HG02610 (cell line): ENCODE measurements around the gene JAKMIP2.
"Not testable (repeated sequence)": the region's sequence is repeated elsewhere in the genome, so short reads cannot be mapped to it uniquely, and the experiment has no call there.

Experiments used
- ATAC-seq: cut with Tn5 transposase; IDR thresholded peaks from one replicate; pipeline ENCODE4 v1.9.1; 2021; ENCODE audit warnings: mild to moderate bottlenecking, moderate library complexity; ENCODE audit not compliant: unreplicated experiment

JAKMIP2 gene

DNA sequence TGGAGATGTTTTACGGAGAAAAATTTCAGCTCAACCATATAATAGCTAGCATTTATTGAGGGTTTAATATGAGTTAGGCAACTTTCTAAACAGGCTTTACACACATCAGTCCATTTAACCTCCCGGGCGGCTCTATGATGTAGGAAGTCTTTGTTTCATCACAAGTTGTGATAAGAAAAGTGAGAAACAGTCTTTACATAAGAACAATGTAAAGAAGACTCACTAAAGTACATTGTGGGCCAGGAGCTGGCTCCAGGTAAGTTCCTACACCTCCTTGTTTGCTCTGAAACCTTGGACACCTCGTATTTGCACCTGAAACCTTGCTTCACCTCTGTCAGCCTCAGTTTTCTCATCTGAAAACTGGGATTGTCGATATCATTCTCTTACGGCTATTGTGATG lies 116.1 kb downstream of the JAKMIP2 start:
- ATAC-seq, result no peak

DNA sequence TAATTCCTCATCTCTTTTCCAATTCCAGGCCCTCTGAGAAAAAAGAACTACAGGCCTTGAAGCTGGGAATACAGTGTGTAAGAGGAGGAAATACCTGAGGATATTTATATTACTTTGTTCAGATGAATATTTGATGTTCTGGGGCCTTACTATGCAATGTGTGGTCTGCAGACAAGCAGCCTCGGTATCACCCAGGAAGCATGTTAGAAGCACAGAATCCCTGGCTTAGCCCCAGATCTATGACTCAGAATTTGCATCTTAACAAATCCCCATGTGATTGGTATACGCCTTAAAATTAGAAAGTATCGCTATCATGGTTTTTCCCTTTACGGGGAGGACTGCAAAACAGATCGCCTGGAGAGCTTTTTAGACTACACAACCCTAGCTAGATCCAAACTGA lies 121.0 kb downstream of the JAKMIP2 start:
- no peak for ATAC-seq

DNA sequence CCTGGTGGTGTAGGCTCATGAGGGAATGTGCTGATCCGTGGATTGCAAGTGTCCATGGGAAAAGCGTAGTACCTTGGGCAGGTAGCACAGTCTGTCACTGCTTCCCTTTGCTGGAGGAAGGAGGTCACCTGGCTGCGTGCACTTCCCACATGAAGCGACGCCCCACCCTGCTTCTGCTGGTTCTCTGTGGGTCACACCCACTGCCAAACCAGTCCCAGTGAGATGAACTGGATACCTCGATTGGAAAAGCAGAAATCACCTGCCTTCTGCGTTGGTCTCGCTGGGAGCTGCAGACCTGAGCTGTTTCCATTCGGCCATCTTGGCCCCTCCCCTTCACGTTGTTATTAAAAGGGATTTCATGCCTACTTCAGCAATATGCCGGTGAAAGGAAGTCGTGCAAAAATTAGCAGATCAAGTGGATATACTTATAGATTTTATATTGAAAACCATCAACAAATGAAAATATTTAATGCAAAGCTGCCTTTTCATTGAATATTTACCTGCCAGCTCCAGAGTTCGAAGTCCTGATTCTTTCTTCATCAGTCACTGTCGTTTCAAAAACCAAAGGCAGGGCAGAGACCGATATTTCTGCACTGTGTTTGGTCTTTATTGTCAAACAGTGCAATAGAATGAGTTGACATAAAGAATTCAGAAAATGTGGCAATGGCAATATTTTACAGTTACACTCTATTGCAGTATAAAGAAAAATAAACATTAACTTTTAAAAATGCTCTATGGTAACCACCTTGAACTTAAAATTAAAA lies 123.2 kb downstream of the JAKMIP2 start:
- no peak for ATAC-seq

DNA sequence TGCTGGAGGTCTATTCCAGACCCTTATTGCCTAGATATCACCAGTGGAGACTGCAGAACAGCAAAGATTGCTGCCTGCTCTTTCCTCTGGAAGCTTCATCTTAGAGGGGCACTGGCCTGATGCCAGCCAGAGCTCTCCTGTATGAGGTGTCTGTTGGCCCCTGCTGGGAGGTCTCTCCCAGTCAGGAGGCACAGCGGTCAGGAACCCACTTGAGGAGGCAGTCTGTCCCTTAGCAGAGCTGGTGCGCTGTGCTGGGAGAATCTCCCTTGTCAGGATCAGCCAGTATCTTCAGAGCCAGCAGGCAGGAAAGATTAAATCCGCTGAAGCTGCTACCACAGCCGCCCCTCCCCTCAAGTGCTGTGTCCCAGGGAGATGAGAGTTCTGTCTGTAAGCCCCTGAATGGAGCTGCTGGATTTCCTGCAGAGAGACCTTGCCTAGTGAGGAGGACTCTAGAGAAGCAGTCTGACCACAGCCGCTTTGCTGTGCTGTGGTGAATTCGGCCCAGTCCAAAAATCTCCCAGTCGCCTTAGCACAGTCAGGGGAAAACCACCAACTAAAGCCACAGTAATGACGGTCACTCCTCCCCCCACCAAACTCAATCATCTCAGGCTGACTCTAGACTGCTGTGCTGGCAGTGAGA lies 124.1 kb downstream of the JAKMIP2 start:
- ATAC-seq, result peak; percentile 87

DNA sequence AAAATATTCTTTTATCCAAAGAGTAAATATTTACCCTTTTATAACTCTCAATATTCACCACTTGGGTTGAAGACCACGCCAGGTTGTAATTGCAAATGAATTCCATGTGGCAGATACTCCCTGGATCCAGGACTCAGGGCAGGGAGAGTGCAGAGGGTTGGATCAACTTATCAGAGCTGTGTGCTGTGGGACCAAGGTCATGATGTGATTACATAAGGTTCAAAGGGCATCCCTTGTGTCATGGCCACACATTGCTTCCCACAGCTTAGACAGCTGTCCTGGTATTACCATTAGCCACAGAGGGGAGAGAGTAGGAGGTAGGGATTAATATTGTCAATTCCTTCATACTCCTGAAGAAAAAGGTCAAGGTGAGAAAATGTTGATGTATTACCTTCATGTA lies 133.9 kb downstream of the JAKMIP2 start:
- no peak for ATAC-seq

DNA sequence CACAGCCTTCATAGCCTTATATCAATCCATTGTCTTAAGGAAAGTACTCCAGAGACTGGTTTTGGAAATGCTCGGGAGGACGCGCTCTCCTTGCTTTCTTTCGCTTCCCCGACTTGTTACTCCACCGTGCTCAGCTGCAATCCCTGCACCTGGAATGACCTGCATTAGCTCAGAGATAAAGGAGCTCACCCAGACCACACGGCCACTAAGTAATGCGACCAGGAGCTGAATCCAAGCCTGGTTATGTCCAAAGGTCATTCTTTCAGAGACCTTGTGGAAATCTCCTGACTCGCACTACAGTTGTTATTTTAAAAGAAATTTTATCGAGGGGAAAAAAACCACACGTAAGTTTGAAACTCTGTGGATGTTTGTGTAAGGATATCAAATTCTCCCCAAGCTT lies 137.3 kb downstream of the JAKMIP2 start:
- no peak for ATAC-seq

DNA sequence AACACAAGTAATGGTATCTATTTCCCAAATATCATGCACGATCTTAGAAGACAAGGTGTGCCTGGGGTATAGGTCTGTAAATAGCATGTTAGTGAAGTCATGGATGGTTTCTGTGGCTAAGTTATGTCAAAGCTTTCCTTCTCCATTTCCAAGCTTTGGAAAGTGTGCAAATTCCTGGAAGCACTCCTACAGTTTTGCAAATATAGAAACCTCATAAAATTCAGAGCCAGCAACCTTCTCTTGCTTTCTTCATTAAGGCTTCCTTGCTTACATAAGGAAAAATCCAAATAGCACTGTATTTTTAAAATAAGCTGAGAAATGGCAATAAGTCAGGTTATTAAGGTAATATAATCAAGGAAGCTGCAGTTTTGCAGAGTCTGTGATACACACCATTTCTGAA lies 138.1 kb downstream of the JAKMIP2 start:
- ATAC-seq, result no peak

DNA sequence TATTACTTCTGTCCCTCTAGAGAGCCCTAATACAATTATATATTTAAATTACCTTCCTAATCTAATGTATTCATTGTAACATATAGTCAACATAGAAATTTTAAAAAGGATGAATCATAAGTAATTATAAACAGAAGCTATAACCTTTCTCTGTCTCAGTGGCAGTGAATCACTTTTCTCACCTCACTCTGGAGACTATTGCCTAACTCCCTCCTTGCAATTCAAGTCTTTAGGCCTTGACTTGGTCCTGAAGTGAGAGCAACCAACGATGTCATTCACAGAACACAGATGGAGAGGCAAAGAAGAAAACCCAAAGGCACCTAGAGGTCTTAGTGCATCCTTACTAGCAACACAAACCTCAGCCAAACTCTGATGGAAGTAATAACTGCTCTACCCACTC lies 139.4 kb downstream of the JAKMIP2 start:
- no peak for ATAC-seq

DNA sequence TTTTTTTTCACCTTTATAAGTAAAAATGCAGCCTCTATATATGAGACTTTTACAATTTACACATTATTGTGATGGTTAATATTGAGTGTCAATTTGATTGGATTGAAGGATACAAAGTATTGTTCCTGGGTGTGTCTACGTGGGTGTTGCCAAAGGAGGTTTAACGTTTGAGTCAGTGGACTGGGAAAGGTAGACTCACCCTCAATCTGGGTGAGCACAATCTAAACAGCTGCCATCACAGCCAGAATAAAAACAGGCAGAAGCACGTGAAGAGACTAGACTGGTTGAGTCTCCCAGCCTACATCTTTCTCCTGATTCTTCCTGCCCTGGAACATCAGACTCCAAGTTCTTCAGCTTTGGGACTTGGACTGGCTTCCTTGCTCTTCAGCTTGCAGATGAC lies 139.9 kb downstream of the JAKMIP2 start:
- ATAC-seq, result no peak

DNA sequence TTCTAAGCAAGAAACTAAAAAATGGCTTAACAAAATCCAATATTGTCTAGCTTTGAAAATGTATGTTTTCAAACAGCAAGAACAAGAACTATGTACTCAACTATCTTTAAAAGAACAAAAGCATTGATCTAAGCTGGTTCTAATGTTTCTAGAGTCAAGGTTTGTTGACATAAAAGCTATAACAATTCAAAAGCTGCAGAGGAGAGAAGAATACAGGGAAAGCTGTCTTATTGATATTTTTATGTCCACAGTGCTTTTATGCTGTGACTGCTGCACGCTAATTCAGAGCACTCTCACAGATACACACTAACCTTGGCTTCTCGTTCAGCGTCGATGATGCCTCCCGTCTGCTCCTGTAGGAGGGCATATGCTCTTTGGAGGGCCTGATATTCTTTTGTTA lies 143.2 kb downstream of the JAKMIP2 start:
- no peak for ATAC-seq

DNA sequence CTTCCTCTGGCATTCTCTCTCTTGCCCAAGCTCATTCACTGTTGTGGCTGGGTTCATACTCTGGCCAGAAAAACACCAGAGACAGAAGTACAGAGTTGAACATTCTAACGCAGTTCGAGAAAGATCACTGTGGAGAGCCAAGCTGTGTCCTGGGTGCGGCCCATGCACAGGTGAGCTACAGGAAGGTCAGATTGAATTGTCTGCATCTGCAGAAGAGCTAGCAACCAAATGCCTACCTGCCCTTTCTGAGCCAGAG lies 145.9 kb downstream of the JAKMIP2 start:
- ATAC-seq, result no peak

DNA sequence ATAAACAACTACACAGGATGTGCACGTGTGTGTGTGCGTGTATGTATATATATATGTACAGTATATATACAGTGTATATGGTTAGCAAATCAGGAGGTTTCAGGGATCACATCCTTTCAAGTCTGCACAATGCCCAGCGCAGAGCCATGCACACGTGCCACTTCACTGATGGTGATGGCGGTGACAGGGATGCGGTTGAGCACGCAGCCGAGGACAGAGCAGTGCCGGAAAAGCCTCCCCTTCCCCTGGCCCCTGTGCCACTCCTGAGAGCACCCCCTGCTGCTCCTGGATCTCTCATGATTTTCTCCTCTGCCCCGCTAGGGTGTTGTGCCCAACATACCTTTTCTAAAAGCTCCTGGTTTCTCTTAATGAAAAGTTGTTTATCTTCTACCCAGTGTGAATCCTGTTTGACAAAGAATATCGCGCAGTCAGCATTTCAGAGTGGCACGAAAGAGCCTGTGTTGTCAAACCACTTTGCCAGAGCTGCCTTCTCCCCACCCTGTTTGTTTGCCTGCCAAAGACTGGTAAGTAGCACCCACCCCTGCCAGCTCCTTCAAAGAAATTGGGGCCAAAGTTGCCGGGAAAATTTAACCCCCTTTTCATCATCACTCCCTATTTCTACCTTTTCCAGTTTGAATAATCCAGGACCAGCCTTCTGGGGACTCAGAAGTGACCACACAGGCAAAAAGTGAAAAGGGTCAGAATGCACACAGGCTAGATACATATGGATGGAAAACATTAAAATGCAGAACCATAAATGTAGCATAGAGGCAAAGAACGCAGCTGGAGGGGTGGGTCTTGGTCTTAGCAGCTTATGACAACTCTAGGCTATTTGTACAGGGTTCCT lies 146.4 kb downstream of the JAKMIP2 start:
- no peak for ATAC-seq

DNA sequence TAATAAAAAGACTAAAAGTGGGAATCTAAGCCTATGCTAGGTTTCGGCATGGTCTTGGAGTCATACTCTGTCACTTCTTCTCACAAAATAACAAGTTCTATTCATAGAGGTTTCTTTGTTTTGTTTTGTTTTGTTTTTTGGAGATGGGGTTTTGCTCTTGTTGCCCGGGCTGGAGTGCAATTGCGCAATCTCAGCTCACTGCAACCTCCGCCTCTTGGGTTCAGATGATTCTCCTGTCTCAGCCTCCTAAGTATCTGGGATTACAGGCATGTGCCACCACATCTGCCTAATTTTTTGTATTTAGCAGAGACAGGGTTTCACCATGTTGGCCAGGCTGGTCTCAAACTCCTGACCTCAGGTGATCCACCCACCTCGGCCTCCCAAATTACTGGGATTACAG lies 147.1 kb downstream of the JAKMIP2 start:
- not testable (repeated sequence) for ATAC-seq

DNA sequence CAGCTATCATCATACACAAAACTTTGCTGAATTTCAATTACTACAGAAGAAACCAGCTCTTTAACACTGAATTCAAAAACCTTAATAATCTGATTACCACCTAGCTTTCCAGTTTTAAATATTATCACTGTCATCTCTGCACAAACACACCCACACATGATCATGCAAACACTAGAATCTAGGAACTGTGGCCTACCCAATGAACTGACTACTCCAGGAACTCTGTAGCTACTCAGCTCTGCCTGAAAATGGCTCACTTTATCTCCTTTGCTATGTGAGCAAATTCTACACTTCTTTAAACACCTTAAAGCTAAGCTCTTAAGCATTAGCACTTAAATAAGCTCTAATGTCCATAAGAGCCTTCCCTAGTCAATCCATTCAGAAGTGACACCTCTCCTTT lies 149.4 kb downstream of the JAKMIP2 start:
- ATAC-seq, result no peak

DNA sequence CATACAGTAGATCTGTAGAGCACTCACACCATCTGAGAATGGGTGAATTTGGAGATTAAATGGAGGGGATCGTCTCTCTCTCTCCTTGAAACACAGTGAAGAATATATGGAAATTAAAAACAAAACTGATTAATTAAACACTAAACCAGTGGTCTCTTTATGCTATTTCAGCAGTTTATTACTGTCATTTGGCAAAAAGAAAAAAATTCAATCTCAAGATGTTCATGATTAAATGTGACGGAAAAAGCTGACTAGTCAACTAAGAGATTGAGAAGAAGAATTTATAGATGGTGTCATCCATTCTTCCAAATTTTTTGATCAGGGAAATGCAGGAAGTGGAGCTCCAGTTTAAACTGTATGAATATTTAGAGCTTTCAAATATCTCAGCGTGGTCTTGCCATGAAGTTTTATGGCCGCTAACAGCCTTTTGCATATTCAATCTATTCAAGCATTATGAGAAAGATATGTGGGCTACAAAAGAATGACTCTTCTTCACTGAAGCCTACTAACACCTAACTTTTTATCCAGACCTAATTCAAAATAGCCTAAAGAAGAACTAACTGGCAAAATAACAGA lies 151.0 kb downstream of the JAKMIP2 start:
- no peak for ATAC-seq

DNA sequence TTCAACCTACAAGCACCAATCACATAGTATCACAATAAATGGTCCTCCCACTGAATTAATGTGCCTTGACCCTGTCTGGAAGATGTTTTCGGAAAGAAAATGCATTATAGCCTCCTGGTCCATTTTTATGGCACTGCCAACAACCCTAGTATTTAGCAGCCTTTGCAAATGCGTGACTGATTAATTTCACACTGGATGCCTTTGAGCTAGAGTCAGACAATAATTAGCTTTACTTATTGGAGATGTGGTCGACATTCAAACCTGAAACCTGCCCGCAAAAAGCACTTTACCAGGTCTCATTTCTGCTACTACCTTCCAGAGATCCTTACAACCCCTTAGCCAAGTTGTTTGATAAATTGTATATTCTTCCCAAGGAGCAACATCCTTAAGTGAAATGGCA lies 153.3 kb downstream of the JAKMIP2 start:
- no peak for ATAC-seq

DNA sequence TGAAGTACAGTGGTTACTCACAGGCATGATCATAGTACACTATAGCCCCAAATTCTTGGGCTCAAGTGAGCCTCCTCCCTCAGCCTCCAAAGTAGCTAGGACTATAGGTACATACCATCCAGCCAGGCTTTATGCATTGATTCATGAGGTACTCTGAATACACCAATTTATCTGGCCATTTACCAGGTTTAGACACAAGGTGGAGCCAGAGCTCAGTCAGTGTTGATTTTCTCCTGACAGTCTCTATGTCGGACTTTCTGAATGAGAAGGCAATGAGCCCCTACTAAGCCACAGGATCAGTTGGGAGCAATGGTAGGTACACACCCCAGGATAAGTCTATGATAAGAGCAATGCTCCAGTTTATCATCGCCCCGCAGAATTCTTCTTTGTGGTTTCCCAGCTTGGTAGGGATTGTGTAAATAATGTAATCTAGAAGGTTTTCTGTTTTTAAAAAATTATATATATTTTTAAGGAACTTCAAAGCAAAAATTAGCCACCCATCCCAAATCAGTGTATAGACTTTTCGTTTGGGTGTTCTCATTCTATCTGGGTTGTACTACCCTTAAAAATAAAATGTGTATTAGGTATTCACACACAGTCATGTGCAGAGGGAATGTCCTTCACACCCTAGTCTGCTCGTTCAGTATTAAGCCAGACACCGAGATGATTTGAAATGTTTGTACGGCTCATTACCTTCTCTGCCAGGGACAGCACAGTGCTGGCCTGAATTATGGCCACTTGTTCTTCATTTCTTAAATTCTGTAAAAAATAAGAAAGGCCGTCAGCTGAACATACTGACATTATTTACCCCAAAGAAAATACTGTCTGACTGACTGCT lies 154.3 kb downstream of the JAKMIP2 start:
- ATAC-seq, result peak; percentile 91

DNA sequence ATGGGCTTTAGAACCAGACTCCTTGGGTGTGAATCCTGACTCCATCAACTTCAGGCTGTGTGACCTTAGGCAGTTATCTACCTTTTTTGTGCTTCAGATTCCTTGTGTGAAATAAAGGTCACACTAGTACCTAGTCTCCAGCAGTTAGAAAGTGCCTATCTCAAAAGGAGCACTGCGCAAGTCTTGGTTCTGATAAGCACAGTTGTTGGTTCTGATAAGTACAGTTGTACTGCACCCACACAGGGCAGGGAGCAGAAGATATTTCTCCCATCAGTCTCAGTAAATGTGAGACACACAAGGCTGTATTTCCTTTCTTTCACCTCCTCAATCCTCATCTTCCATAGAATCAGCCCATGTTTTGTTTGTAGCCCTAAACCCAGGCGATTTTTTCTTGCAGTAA lies 156.1 kb downstream of the JAKMIP2 start:
- ATAC-seq, result no peak

DNA sequence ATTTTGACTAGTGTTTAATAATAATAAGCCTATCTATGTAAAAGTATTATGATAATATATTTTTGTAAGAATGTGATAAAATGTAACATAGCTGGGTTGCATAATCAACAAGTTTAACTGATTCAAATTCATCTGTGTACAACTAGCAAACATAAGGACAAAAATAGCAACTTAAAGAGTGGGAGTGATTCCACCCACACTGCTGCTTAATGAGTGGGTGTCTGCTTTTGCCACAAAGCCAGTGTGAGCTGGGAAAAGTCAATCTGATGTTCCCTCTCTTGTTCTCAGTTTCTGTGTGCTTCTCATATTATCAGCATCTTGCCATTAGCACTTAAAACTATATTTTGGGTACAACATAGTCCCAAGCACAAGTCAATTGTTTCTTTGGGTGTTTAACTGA lies 161.5 kb downstream of the JAKMIP2 start:
- no peak for ATAC-seq

DNA sequence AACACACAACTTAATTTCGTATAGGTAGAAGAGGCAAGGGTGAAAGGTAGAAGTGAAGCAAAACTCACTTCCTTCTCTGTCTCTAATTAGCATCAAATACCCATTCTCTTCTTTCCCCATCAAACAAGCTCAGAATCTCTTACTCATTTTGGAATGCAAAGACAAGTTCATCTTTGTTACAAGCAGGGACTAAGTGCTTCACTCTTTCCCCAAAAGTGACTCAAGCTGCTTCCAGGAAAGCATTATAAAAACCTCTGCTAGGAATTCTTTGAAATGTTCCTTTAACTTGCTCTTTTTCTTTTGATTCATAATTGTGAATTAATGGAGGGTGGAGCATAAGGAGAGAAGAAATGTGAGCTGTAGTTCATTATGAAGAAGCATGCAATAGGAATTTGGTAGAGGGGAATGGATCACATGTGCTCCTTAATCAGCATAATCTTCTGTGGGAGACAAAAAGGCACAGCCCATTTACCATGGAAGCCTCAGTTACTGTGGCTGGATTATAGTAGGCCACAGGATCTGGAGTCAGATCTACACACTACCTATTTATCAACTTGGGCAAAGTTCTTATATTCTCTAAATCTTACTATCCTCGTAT lies 163.1 kb downstream of the JAKMIP2 start:
- no peak for ATAC-seq
